ENCODE measurements around the gene NEK7. TPM values are rescaled to one million over a fixed set of nuclear protein-coding genes. Genes with fewer than 3 reads are reported as not detected.

NEK7 gene
- total RNA-seq, 4 donors from 2014 or later: 98.1 to 152 (median 118) TPM

DNA sequence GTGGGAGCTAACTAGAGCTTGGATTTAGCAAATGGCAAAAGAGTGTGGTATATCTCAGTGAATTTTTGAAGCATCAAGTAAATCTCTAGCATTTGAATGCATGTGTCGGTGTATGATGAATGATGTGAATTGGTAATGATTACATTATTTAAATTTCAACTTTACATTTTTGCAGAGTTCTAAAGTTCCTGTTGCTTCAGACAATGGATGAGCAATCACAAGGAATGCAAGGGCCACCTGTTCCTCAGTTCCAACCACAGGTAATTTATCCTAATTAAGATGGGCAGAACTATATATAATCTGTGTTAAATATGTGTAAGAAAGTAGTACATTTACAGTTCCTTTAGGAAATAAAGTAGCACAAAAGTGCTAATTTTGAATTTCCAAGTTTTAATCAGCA lies 75.6 kb downstream of the NEK7 start:
- no peak for ATAC-seq
- H3K27me3 ChIP-seq: no peaks in the 10 kb centered on the region
- no peak for TF ChIP-seq POLR2A (IDR thresholded peaks at IDR 0.05)
- TF ChIP-seq, protein P1, sequence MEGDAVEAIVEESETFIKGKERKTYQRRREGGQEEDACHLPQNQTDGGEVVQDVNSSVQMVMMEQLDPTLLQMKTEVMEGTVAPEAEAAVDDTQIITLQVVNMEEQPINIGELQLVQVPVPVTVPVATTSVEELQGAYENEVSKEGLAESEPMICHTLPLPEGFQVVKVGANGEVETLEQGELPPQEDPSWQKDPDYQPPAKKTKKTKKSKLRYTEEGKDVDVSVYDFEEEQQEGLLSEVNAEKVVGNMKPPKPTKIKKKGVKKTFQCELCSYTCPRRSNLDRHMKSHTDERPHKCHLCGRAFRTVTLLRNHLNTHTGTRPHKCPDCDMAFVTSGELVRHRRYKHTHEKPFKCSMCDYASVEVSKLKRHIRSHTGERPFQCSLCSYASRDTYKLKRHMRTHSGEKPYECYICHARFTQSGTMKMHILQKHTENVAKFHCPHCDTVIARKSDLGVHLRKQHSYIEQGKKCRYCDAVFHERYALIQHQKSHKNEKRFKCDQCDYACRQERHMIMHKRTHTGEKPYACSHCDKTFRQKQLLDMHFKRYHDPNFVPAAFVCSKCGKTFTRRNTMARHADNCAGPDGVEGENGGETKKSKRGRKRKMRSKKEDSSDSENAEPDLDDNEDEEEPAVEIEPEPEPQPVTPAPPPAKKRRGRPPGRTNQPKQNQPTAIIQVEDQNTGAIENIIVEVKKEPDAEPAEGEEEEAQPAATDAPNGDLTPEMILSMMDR (IDR thresholded peaks at IDR 0.05 in 4 of 5, conservative IDR thresholded peaks at IDR 0.05 in 1 of 5): no peak
- no peak overlapping the region for H3K4me3 ChIP-seq
- no peak overlapping the region for H3K27ac ChIP-seq
- intact Hi-C loops (cut with DNase I; ENCODE audit: low total_unique reads) (loop anchor here (2.0 kb wide), 1 partner anchor 14 kb away; no protein-coding TSS in a partner anchor), in situ Hi-C loops (cut with MboI; ENCODE audit: low sequenced_read_pairs in 4 of 4) (no loop called here)
- H3K9me3 ChIP-seq: no peaks in the 10 kb centered on the region
- no peak for DNase-seq
- no peaks in the 10 kb centered on the region for H3K36me3 ChIP-seq
- peaks cover 4 to 22% of the 10 kb centered on the region in 2 donors for H3K4me1 ChIP-seq

DNA sequence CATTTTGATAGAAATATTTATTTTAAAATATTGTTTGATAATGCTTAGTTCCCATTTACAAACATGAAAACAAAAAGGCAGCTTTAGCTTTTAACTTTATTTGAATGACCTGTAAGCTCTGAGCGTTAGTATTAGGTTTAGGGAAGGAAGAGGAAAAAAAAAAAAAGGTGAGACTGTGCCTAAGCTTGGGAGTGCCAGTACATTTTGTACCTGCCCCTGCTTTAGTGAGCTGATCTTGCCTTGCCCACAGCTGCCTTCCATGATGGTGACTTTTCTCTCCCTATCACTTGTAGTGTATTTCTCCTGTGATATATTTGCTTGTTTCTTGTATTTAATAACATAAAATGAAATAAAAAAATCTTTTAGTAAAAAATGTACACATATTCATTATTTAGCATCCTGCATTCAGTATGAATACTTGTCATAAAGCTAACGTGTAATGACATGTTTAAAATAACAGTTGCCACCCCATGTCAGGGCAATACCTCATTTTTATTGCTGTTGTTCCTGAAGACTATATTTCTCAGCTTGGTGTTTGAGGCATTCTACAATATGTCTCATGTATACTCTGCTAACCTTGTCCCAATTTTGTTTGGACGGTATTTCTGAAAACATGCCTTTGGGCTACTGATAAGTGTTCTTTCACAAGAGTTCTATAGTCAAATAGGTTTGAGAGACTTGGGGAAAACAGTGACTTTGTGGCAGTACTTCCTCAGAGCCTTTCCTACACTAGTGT lies 76.3 kb downstream of the NEK7 start:
- no peak overlapping the region for H3K4me3 ChIP-seq
- H3K9me3 ChIP-seq: no peaks in the 10 kb centered on the region
- DNase-seq: no peak
- H3K27ac ChIP-seq: no peak overlapping the region
- intact Hi-C loops (cut with DNase I; ENCODE audit: low total_unique reads) (loop anchor here (2.0 kb wide), 1 partner anchor 14 kb away; no protein-coding TSS in a partner anchor), in situ Hi-C loops (cut with MboI; ENCODE audit: low sequenced_read_pairs in 4 of 4) (no loop called here)
- no peaks in the 10 kb centered on the region for H3K36me3 ChIP-seq
- H3K4me1 ChIP-seq: peaks cover 4 to 22% of the 10 kb centered on the region in 2 donors
- no peak for ATAC-seq
- no peak for TF ChIP-seq POLR2A (IDR thresholded peaks at IDR 0.05)
- TF ChIP-seq, protein P1 (IDR thresholded peaks at IDR 0.05 in 4 of 5, conservative IDR thresholded peaks at IDR 0.05 in 1 of 5): no peak
- H3K27me3 ChIP-seq: no peaks in the 10 kb centered on the region

DNA sequence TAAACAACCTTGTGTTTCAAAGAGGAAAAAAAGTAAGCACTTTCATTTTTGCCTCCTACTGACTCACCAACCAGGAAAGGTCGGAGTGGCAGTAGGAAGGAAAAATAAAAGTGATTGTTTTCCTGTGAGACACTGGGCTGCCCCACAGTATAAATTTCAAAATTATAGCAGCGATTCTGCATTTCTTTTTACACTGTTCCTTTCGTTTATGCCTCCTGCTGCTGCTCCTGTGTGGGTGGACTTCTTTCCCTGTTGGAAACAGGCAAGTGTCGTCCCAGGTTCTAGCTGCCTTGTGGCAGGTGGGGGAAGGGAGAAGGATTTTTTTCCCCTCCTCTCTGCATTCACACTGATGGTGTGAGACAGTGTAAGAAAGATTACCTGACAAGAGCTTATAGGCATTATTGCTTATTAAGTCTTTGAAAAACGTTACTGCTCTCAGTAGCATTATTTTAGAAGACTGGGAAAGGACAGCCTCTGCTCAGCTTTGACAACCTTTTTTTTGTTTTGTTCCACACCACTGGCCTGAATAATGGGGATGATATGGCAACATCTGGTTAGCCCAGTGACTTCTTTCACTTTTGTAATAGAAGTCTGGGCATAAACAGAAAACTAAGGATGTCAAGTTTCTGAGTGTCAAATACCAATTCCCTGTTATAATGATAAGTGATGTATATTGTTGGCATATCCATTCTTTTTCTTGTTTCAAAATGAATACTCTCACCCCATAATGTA lies 77.9 kb downstream of the NEK7 start:
- no peaks in the 10 kb centered on the region for H3K27me3 ChIP-seq
- H3K9me3 ChIP-seq: no peaks in the 10 kb centered on the region
- no peak overlapping the region for H3K27ac ChIP-seq
- intact Hi-C loops (cut with DNase I; ENCODE audit: low total_unique reads) (no loop called here), in situ Hi-C loops (cut with MboI; ENCODE audit: low sequenced_read_pairs in 4 of 4) (no loop called here)
- DNase-seq (no peak), ATAC-seq (no peak)
- H3K36me3 ChIP-seq: no peaks in the 10 kb centered on the region
- no peak overlapping the region for H3K4me3 ChIP-seq
- H3K4me1 ChIP-seq: peaks cover 4 to 25% of the 10 kb centered on the region in 2 donors
- TF ChIP-seq POLR2A (IDR thresholded peaks at IDR 0.05): no peak
- TF ChIP-seq, protein P1 (IDR thresholded peaks at IDR 0.05 in 4 of 5, conservative IDR thresholded peaks at IDR 0.05 in 1 of 5): no peak

DNA sequence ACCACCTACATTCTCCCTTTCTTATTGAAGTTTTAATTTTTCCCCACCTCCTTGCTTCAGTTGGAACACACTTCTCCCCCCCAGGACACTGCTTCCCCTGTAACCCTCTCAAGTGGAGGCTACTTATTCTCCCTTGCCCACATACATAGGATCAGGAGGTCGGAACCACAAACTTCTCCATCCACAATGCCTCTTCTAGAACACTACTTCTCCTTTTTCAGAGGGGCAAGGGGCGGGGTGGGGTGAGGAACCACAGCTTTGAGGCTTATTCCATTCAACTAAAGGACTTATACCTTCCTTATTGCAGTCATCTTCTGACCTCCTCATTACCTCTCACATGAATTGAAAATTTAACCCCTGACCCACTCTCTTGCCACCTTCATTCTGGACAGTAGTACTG lies 81.3 kb downstream of the NEK7 start:
- Histone ChIP-seq H3K36me3 (no peaks in the 10 kb centered on the region), H3K4me1 (peaks cover 4 to 20% of the 10 kb centered on the region in 2 donors), H3K27ac (no peak overlapping the region), H3K9me3 (no peaks in the 10 kb centered on the region), H3K4me3 (no peak overlapping the region), H3K27me3 (no peaks in the 10 kb centered on the region)
- no peak for TF ChIP-seq POLR2A (IDR thresholded peaks at IDR 0.05)
- TF ChIP-seq, protein P1 (IDR thresholded peaks at IDR 0.05 in 4 of 5, conservative IDR thresholded peaks at IDR 0.05 in 1 of 5): no peak
- DNase-seq (peak in 1 of 2 donors; percentile 3), ATAC-seq (no peak)
- intact Hi-C loops (cut with DNase I; ENCODE audit: low total_unique reads) (no loop called here), in situ Hi-C loops (cut with MboI; ENCODE audit: low sequenced_read_pairs in 4 of 4) (no loop called here)
